HCT116 (cell line): ENCODE results near the gene TBC1D13. TPM values are rescaled to one million over a fixed set of nuclear protein-coding genes. Genes with fewer than 3 reads are reported as not detected.
"Not testable (repeated sequence)": the region's sequence is repeated elsewhere in the genome, so short reads cannot be mapped to it uniquely, and the experiment has no call there.

ENCODE experiments used
- ATAC-seq: fragments of 200-7000 bp; cut with Tn5 transposase; 2 replicates; pipeline ENCODE4 v1.9.1; 2020; ENCODE audit warnings: mild to moderate bottlenecking, moderate library complexity
- BruUV-seq: library from RNA; stranded (reverse); fragments of 400-500 nt; replicated peaks from 2 replicates; lab custom pipeline; 2021; lab: Mats Ljungman, UMichigan
- CTCF ChIA-PET: fragments of 300-600 bp; sonication (Branson Sonifier 250); formaldehyde crosslinking; loops from one replicate; lab custom pipeline; 2021; ENCODE audit warnings: antibody characterized with exemption; lab: Charles Lee
- POLR2A ChIA-PET: fragments of 300-600, 350-600 bp; sonication (Branson Sonifier 250); formaldehyde crosslinking; loops from one replicate; lab custom pipeline; 2021; ENCODE audit warnings: antibody characterized with exemption; lab: Charles Lee
- RAD21 ChIA-PET, 2 experiments: fragments of 300-600 bp; sonication (Branson Sonifier 250); formaldehyde crosslinking; loops; one replicate each; lab custom pipeline; 2023; ENCODE audit warnings: low total read pairs in 2 of 2; ENCODE audit not compliant: uncharacterized antibody in 2 of 2, unreplicated experiment in 2 of 2, low non-redundant PET in 1 of 2; lab: Charles Lee
- DNase-seq: peaks from one replicate; pipeline ENCODE4 v3.0.0-alpha.2; 2010; ENCODE audit warnings: low read depth, low spot score
- H2AFZ ChIP-seq: fragments of 200-600 bp; shearing (Covaris generic), sonication (generic); 2 replicates; pipeline ENCODE4 v1.6.1; 2017; ENCODE audit warnings: low read depth, mixed run types, mixed read lengths, antibody characterized with exemption, low read length; ENCODE audit not compliant: poor library complexity, severe bottlenecking
- H3K27ac ChIP-seq: 2 replicates; pipeline ENCODE4 v1.5.1; 2012; ENCODE audit warnings: low read depth, low read length
- H3K27me3 ChIP-seq: fragments of 200-600 bp; sonication (generic); 2 replicates; pipeline ENCODE4 v1.6.1; 2016; ENCODE audit warnings: mixed run types, low read length, mixed read lengths; ENCODE audit not compliant: insufficient read depth
- H3K36me3 ChIP-seq, 2 experiments: fragments of 200-500 bp in 1 of 2; fragments of 200-600 bp in 1 of 2; sonication (Bioruptor generic) in 1 of 2; sonication (generic) in 1 of 2; 2 replicates each; pipeline versions ENCODE4 v1.5.1 to v1.6.1; 2014 to 2016; ENCODE audit warnings: low read length in 2 of 2, inconsistent platforms in 1 of 2, mixed read lengths in 1 of 2, mixed run types in 1 of 2; ENCODE audit not compliant: insufficient read depth in 2 of 2, control insufficient read depth in 1 of 2
- H3K4me1 ChIP-seq, 2 experiments: fragments of 200-600 bp in 1 of 2; sonication (generic) in 1 of 2; 2 replicates each; pipeline versions ENCODE4 v1.5.1 to v1.6.1; 2012 to 2017; ENCODE audit warnings: low read length in 2 of 2, inconsistent platforms in 1 of 2, mild to moderate bottlenecking in 1 of 2, mixed read lengths in 1 of 2, mixed run types in 1 of 2, moderate library complexity in 1 of 2; ENCODE audit not compliant: insufficient read depth in 2 of 2, control insufficient read depth in 1 of 2
- H3K4me2 ChIP-seq: fragments of 200-600 bp; sonication (generic); 2 replicates; pipeline ENCODE4 v1.6.1; 2017; ENCODE audit warnings: mixed run types, low read length, mixed read lengths
- H3K4me3 ChIP-seq, 2 experiments: fragments of 200-600 bp in 1 of 2; sonication (generic) in 1 of 2; replicated peaks in 1 of 2; 2 replicates each; pipeline ENCODE4 v1.5.1; 2011 to 2016; ENCODE audit warnings: low read length in 2 of 2, control low read depth in 1 of 2, low read depth in 1 of 2, mild to moderate bottlenecking in 1 of 2, mixed read lengths in 1 of 2, mixed run types in 1 of 2
- H3K79me2 ChIP-seq: fragments of 200-600 bp; sonication (generic); 2 replicates; pipeline ENCODE4 v1.6.1; 2017; ENCODE audit warnings: mild to moderate bottlenecking, mixed run types, low read length, moderate library complexity, mixed read lengths; ENCODE audit not compliant: insufficient read depth
- H3K9ac ChIP-seq: fragments of 200-600 bp; sonication (generic); 2 replicates; pipeline ENCODE4 v1.6.1; 2016; ENCODE audit warnings: low read length, mixed read lengths
- H3K9me2 ChIP-seq: fragments of 200-600 bp; sonication (generic), shearing (Covaris generic); 2 replicates; pipeline ENCODE4 v1.6.1; 2017; ENCODE audit warnings: mixed run types, mild to moderate bottlenecking, moderate library complexity; ENCODE audit not compliant: insufficient read depth
- H3K9me3 ChIP-seq, 2 experiments: fragments of 200-500 bp in 1 of 2; fragments of 200-600 bp in 1 of 2; sonication (Bioruptor generic) in 1 of 2; sonication (generic) in 1 of 2; 2 replicates each; pipeline ENCODE4 v1.6.1; 2014 to 2017; ENCODE audit warnings: low read length in 2 of 2, mixed read lengths in 2 of 2, inconsistent platforms in 1 of 2, low read depth in 1 of 2, mild to moderate bottlenecking in 1 of 2, mixed run types in 1 of 2, moderate library complexity in 1 of 2; ENCODE audit not compliant: control insufficient read depth in 1 of 2, insufficient read depth in 1 of 2
- H4K20me1 ChIP-seq: fragments of 200-600 bp; sonication (generic), shearing (Covaris generic); 2 replicates; pipeline ENCODE4 v1.6.1; 2017; ENCODE audit warnings: mixed run types, mild to moderate bottlenecking, moderate library complexity; ENCODE audit not compliant: insufficient read depth
- CBX3 ChIP-seq: IDR thresholded peaks from 2 replicates; pipeline ENCODE4 v1.6.1; 2012; ENCODE audit warnings: low read depth
- EZH2 ChIP-seq: fragments of 200-600 bp; sonication (generic); IDR thresholded peaks from 2 replicates; pipeline ENCODE4 v1.6.1; 2017; ENCODE audit warnings: antibody characterized with exemption, mixed run types
- FOSL1 ChIP-seq: IDR thresholded peaks from 2 replicates; pipeline ENCODE4 v1.6.1; 2012; ENCODE audit warnings: low read depth
- JUND ChIP-seq: IDR thresholded peaks from 2 replicates; pipeline ENCODE4 v1.6.1; 2012
- POLR2AphosphoS5 ChIP-seq: IDR thresholded peaks from 2 replicates; pipeline ENCODE4 v1.6.1; 2011; ENCODE audit warnings: mild to moderate bottlenecking, low read depth, low read length, moderate library complexity
- SP1 ChIP-seq: IDR thresholded peaks from 2 replicates; pipeline ENCODE4 v1.6.1; 2012; ENCODE audit warnings: low read depth
- SRF ChIP-seq: IDR thresholded peaks from 2 replicates; pipeline ENCODE4 v1.6.1; 2012; ENCODE audit warnings: low read depth
- TCF7L2 ChIP-seq: IDR thresholded peaks from 2 replicates; pipeline ENCODE4 v1.7.0; 2011; ENCODE audit warnings: borderline replicate concordance, inconsistent platforms; ENCODE audit not compliant: insufficient read depth, insufficient read length; ENCODE audit errors: extremely low read depth
- ZNF274 ChIP-seq: fragments of 200-500 bp; sonication (Bioruptor generic); IDR thresholded peaks from 2 replicates; pipeline ENCODE4 v1.6.1; 2014; ENCODE audit warnings: mild to moderate bottlenecking, low read depth, low read length, inconsistent platforms
- intact Hi-C: fragments of 100-400 bp; cut with micrococcal nuclease; formaldehyde crosslinking; loops from 2 replicates; pipeline ENCODE4 v1.10.0; 2022
- total RNA-seq: library from RNA; stranded (reverse); gene quantifications from one replicate; pipeline ENCODE4 v1.2.1, GENCODE V29; 2021; ENCODE audit not compliant: unreplicated experiment
- TF ChIP-seq, protein P1 (sequence below): IDR thresholded peaks from 2 replicates; pipeline ENCODE4 v1.6.1; 2012

Gene TBC1D13
- total RNA-seq, 1 experiment from 2014 or later, result 17.5 TPM

DNA sequence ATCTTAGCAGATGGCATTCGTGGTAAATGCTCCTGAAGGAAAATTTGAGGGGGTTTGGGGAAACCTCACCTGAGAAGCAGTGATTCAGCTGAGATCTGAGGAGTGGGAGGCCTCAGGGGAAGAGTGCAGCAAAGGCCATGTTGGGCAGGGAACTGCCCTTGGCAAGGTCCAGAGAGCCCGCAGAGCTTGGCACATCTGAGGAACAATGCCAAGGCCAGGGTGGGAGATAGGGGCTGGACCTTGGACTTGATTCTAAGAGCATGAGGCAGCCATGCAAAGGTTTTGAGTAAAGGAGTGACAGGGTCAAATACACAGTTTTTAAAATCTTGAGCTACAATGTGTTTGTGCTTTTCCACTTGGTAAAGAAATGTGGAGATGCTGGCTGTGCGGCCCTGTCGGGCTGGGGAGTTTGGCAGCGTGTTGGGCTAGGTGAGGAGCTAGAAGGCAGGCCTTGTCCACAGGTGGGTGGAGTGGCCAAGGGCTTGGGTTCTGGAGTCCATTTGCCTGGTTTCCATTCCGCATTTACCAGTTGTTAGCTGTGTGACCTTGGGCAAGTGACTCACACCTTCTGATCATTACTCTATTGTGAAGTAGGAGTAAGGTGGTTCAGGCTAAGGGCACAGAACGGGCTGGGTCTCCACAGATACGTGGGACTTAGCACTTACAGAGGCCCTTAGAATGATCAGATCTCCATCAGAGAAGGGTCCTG, 6.1 kb downstream of the TBC1D13 start:
- no peaks in the 10 kb centered on the region for H3K9me2 ChIP-seq
- no peak overlapping the region for H3K27ac ChIP-seq
- ATAC-seq (no peak), DNase-seq (no peak)
- ChIA-PET CTCF (no interaction called here), RAD21 (no interaction called here), POLR2A (no interaction called here)
- TF ChIP-seq, protein P1, sequence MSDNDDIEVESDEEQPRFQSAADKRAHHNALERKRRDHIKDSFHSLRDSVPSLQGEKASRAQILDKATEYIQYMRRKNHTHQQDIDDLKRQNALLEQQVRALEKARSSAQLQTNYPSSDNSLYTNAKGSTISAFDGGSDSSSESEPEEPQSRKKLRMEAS, result no peak
- TF ChIP-seq EZH2 (no peak), TCF7L2 (no peak), JUND (no peak), POLR2AphosphoS5 (no peak), ZNF274 (no peak), SP1 (no peak), SRF (no peak), CBX3 (no peak), FOSL1 (no peak)
- H3K4me1 ChIP-seq, result peaks cover 3 to 6% of the 10 kb centered on the region in 2 experiments; a peak in 2 of 4 replicates
- H3K4me2 ChIP-seq, result no peak overlapping the region
- H3K36me3 ChIP-seq, result peaks cover 13 to 19% of the 10 kb centered on the region in 2 experiments; a peak in 3 of 4 replicates
- intact Hi-C loops, result no loop called here
- H3K9ac ChIP-seq, result no peak overlapping the region
- no peak overlapping the region for H3K4me3 ChIP-seq
- no peaks in the 10 kb centered on the region for H4K20me1 ChIP-seq
- BruUV-seq, result no TSS peak
- H3K79me2 ChIP-seq, result peaks cover 4% of the 10 kb centered on the region; the same call in 1 of the 2 replicates
- H2AFZ ChIP-seq, result no peak overlapping the region
- H3K27me3 ChIP-seq, result no peaks in the 10 kb centered on the region
- no peaks in the 10 kb centered on the region for H3K9me3 ChIP-seq

GRCh38 chr9:128794961-128795360, 7.9 kb downstream of the TBC1D13 start:
- H3K9me3 ChIP-seq, H2AFZ ChIP-seq, H3K9me2 ChIP-seq, ATAC-seq, H3K27me3 ChIP-seq, RAD21 ChIA-PET, H3K79me2 ChIP-seq, POLR2A ChIA-PET, H3K27ac ChIP-seq, H3K4me2 ChIP-seq, H3K4me1 ChIP-seq, intact Hi-C loops, CTCF ChIA-PET, H3K4me3 ChIP-seq, H3K9ac ChIP-seq, H4K20me1 ChIP-seq, DNase-seq, BruUV-seq: not testable (repeated sequence)
- peaks cover 18 to 30% of the 10 kb centered on the region in 2 experiments; a peak in 3 of 4 replicates for H3K36me3 ChIP-seq
